ENCODE measurements around the gene TSSC4.

TSSC4 gene

DNA sequence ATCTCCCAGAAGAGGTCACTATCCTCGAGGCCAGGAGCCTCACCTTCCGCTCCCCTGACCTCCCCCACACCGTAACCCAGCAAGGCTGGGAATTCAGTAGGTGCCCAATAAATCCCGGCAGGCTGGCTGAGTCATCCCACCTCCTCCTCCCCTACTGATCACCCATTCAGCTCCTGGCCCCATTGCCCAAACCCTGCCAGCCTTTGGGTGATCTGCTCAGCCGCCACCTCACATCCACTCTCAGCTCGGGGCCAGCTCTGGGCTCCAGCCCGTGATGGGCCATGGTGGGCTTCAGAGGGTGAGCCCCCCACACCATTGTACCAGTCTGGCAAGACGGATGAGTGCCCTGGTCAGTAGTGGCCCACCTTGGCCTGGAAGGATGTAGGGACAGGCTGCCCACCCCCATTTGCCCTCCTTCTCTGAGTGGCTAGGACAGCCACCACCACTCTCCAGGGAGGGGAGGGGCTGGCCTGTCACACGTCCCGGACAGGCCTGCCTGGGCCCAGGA is 35.5 kb downstream of the TSSC4 start:
- no peak for DNase-seq

DNA sequence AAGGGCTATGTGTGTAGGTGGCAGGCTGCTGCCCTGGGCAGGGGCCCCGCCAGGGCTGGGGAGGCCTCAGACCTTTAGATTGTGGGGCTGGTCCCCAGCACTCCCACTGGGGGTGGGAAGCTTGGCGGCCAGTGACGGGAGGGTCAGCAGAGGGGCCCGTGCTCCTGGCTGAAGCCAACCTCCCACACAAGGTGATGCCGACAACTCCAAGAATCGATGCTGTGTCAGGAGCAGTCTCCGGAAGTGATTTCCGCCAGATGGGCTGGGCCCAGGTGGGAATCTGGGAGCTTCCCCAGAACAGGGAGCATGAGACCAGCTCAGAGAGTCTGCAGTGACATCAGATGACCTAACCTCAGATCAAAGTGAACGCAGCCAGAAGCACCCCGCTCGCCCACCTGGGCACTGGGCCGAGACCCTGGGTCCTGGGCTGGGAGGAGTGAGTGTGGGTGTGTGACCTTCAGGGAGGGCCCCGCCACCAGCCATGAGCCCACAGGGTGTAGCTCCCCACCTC is 36.0 kb downstream of the TSSC4 start:
- no peak for DNase-seq

GRCh38 chr11:2437516-2437915 is 37.0 kb downstream of the TSSC4 start:
- DNase-seq = no peak

GRCh38 chr11:2439820-2440219 is 39.3 kb downstream of the TSSC4 start:
- DNase-seq = no peak

DNA sequence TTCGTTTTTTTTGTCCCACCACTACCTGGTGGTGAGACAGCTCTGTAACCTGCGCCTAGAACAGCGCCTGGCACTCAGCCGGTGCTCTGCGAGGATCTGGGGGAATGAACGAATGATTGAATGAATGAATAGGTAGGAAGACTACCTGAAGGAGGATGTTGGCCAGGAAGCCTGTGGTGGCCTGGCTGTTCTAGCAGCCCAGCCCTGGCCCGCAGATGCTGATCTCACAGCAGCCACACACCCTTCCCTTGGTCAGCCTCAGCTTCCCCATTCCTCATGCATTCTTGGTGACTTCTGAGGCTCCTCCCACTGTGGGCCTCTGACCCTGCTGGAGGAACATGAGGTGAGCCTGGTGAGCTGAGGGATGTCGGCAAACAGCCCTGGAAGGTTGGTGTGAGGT is 40.1 kb downstream of the TSSC4 start:
- DNase-seq = no peak

GRCh38 chr11:2441171-2441570 is 40.6 kb downstream of the TSSC4 start:
- no peak for DNase-seq

- DNase-seq = no peak
Observed at GRCh38 chr11:2442589-2442988, 42.0 kb downstream of the TSSC4 start.

- DNase-seq = no peak
Observed at GRCh38 chr11:2443406-2443805, 42.9 kb downstream of the TSSC4 start.

- peak; percentile 48 for DNase-seq
Observed at GRCh38 chr11:2443881-2444820, 43.6 kb downstream of the TSSC4 start, which contains the start of gene TRPM5. TRPM5 (minus strand) TSS chr11:2444514; CDS start chr11:2423036, 21,478 bp downstream.

DNA sequence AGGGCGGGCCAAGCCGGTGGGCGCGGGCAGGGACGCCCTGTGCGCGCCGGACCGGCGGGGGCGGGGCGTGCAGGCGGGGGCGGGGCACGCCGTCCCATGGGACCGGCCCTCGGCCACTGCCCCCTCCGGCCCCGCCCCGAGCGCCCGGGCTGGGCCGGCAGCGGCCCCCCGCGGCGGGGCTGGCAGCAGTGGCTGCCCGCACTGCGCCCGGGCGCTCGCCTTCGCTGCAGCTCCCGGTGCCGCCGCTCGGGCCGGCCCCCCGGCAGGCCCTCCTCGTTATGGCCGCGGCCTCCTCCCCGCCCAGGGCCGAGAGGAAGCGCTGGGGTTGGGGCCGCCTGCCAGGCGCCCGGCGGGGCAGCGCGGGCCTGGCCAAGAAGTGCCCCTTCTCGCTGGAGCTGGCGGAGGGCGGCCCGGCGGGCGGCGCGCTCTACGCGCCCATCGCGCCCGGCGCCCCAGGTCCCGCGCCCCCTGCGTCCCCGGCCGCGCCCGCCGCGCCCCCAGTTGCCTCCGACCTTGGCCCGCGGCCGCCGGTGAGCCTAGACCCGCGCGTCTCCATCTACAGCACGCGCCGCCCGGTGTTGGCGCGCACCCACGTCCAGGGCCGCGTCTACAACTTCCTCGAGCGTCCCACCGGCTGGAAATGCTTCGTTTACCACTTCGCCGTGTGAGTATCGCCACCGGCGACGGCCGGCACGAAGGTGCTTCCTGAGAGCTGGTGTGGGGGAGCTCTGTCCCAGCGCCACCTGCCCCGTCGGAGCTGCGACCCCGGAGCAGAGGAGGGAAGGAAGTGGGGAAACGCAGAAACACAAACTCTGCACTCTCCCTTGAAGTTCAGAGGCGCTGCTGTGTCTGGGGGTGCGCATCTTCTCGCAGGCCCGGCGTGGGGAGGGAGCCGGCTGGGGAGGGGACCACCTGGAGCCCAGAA is 44.5 kb downstream of the TSSC4 start, which contains the start of gene KCNQ1:
TSS of gene KCNQ1 (plus strand) at position 188 of the 925 bp plus-strand sequence. CDS start at position 279, 91 bp downstream.
- DNase-seq = no peak

DNA sequence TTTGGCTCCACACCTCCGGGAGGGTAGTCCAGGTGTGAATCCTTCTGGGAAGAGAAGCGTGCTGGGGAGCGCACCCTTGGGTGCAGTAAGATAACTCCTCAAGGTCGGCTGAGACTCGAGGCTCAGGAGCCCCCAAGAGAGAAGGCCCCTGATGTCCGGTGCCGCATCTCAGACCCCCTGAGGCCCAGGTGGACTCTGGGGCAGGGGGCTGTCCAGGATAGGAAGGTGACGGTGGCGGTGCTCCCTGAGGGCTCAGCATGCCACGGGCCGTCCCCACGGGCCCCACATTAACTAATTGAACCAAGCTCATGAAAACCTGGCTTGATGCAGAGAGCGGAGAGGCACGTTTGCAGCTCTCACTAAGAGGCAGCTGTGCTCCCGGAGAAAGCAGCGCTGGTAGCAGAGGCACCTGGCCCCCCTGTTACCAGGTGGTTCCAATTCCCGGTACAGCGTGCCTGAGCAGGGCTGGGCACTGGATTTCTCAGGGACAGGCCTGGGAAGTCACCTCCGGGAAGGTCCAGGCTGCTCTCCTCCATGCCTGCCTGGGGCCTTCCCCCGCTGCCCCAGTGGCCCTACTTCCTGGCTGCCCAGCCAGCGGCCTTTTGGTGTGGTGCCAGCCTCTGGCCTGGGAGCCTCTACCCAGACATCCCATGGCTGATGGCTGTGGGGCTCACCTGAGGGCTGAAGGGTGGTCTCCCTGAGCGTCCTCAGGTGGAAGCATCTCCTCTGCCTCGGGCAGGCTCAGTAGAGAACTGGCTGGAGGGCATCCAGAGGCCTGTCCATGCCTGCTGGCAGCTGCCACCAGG is 45.4 kb downstream of the TSSC4 start:
- DNase-seq = no peak

GRCh38 chr11:2446590-2447252 is 46.2 kb downstream of the TSSC4 start:
- no peak for DNase-seq

DNA sequence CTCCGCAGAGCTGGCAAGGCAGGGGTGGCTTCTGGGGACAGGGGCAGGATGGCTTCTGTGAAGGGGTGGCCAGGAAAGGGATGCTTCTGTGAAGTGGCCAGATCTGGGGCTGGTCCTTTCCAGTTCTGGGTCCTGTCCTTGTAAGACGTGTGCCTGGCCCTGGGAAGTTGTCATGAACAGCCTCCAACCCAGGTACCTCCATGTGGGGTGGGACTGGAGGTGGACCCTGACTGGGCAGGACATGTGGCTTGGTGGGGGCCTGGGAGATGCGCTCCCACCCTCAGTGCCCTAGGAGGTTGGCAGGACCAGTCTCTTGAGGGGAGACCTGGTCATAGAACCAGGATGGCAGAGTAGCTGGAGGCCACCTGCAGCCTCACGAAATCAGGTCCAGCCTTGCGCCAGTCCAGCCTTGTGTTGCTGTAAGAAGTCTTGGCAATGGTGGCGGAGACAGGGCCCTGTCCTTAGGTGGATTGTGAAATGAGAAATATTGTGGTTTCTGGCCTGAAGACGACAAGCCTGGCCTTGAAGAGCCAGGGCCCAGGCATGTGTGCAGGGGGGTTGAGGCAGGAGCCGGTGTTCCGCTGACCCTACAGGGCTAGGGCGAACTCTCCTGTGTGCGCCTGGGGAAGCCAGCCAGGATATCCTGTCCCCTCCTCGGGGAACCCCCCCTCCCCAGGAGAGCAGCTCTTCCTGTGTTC is 46.9 kb downstream of the TSSC4 start:
- no peak for DNase-seq

GRCh38 chr11:2447951-2448650 is 47.6 kb downstream of the TSSC4 start:
- no peak for DNase-seq

- DNase-seq = no peak
Observed at GRCh38 chr11:2448661-2449547, 48.4 kb downstream of the TSSC4 start.

DNA sequence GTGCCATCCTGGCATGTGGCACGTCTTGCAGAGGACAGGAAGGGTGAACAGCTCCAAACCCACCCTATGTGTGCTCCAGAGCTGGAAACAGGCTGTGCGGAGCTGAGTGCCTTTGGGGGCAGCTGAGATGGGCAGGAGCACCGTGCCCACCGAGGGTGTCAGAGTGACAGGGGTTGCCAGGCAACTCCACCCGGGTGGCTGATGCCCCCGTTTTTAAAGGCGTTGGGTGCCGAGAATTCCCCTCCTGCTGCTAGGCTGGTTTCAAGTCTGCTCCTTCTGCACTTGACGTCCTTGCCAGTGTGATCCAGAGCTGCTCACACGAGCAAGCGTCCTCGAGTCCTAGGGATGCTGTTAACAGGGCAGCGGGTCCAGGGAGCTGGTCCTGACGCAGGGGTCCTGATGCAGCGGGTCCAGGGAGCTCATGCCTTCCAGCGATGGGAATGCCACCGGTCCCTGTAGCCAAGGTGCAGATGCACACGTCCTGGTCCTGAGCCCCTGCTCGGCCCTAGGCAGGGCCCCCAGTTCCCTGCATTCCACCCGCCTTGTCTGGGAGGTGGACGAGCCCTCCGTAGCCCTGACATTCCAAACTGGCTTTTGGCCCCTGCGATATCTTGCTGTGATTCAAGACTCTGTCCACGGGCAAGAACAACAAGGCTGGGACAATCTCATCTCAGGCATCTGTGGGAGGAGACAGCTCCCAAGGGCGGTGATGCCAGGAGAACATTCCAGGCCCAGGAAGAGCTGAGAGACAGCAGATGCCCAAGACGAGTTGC is 49.2 kb downstream of the TSSC4 start:
- DNase-seq = no peak

GRCh38 chr11:2450321-2451041 is 49.9 kb downstream of the TSSC4 start:
- DNase-seq = no peak

DNA sequence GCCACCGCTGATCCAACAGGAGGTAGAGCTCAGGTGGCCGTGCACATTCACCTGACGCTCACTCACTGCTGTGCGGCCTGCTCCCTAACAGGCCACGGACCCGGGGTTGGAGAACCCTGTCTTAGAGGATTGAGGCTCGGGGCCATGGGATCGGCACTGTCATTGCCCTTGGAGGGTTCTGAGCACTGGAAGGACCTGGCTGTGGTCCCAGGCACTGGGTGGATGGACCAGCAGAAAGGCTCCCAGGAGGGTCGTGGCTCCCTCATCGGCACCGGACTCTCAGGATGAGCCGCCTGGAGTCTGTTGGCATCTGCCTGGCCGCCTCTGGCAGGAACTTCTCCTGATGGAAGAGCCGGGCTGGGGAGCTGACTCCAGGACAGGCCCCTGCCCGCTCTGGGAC is 50.8 kb downstream of the TSSC4 start:
- DNase-seq = no peak

Data from NCI-H1092 (cell line).